ENCODE data around the gene FICD.
A peak's percentile ranks its signal among the peaks of the same experiment; 100 is the strongest.

Gene FICD

GRCh38 chr12:108505129-108505528, 9.9 kb upstream of the FICD start:
- no peak for DNase-seq

GRCh38 chr12:108507971-108508642, 7.0 kb upstream of the FICD start:
- DNase-seq, result no peak

GRCh38 chr12:108509806-108510205, 5.3 kb upstream of the FICD start:
- no peak for DNase-seq

GRCh38 chr12:108510836-108511235, 4.2 kb upstream of the FICD start:
- no peak for DNase-seq

- DNase-seq, result peak; percentile 16
These were observed 3.2 kb upstream of the FICD start for GRCh38 chr12:108511633-108512540.

GRCh38 chr12:108514468-108514972, 557 bp upstream of the FICD start:
- DNase-seq, result no peak

GRCh38 chr12:108515916-108516315, 839 bp downstream of the FICD start:
- DNase-seq, result no peak

GRCh38 chr12:108516511-108517275, 1.6 kb downstream of the FICD start:
- no peak for DNase-seq

GRCh38 chr12:108517288-108518100, 2.4 kb downstream of the FICD start:
- DNase-seq, result no peak

- DNase-seq, result no peak
These were observed 3.1 kb downstream of the FICD start for GRCh38 chr12:108518101-108518715.

- no peak for DNase-seq
These were observed 3.8 kb downstream of the FICD start for GRCh38 chr12:108518716-108519496.

GRCh38 chr12:108519558-108519957, 4.5 kb downstream of the FICD start:
- DNase-seq, result no peak

GRCh38 chr12:108523365-108523764, 8.3 kb downstream of the FICD start:
- DNase-seq, result no peak

- DNase-seq, result no peak
These were observed 10.6 kb downstream of the FICD start for GRCh38 chr12:108525681-108526080.

GRCh38 chr12:108526482-108527165, 11.5 kb downstream of the FICD start:
- no peak for DNase-seq

- no peak for DNase-seq
These were observed 12.1 kb downstream of the FICD start for GRCh38 chr12:108527166-108527496.

GRCh38 chr12:108530161-108530560, 15.1 kb downstream of the FICD start:
- no peak for DNase-seq

- peak; percentile 89 for DNase-seq
These were observed 17.1 kb downstream of the FICD start for GRCh38 chr12:108531929-108532848.

GRCh38 chr12:108538146-108538545, 23.1 kb downstream of the FICD start:
- no peak for DNase-seq
